ENCODE measurements around the gene IL20RB.

The IL20RB gene

DNA sequence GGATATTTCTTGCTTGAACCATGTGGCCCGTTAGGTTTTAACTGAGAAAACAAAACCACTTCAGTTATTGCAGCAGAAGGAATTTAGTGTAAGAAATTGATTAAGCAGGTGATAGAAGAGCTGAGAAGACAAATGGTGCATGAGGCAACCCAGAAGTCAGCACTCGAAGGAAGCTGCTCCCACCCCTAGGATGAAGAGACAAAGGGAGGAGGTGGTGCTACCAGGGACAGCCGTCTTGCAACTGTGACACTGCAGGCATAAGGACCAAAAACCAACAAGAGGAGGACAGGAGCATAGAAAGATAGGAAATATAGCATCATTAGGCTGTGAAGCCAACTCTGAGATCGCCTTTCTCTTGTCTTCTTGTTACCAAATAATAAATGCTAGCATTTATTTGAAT is 89.0 kb downstream of the IL20RB start:
- no peak for DNase-seq

DNA sequence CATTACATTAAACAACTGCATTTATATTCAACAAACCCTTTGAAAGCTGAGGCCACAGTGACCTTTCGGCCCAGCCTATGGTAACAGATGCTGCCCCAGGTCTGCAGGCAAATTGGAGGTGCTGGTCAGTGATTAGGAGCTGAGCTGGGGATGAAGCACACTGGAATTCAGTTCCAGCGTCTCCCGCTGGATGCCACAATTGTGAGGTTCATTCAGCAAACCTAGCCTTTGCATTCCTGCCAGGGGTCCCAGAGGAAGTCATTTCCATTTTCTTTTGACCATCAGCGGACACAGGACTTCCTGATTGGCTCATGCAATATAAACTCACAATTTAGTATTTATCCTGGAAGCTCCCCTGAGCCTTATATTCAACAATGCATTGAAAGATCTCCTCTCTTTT is 89.5 kb downstream of the IL20RB start:
- DNase-seq: no peak

DNA sequence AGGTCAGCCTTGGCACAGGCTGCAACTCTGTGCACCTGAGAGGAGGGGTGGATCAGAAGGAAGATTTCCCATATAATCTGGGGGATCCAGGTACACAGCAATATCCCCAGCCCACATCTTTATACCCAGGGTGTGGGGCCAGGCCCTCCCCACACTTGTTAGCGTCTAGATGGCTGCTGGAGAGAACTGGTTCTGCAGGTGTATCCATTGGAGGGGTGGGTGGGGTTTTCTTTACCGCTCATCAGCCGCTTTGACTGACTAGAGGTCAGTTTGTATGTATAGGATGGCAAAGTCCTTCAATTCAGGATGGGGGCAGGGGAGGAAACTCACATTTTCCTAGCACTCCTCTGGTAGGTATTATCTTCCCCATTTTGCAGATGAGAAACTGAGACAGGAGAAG is 92.5 kb downstream of the IL20RB start:
- DNase-seq: no peak

- DNase-seq: no peak
Observed at GRCh38 chr3:137052298-137052697, 94.5 kb downstream of the IL20RB start.

Data from CD4-positive, alpha-beta T cell treated with Interleukin-4 for 4 hours (primary cell).